GM21576 (cell line): ENCODE data around the gene TXNL4B.
"Not testable (repeated sequence)": the region's sequence is repeated elsewhere in the genome, so short reads cannot be mapped to it uniquely, and the experiment has no call there.

Source experiments
- ATAC-seq: cut with Tn5 transposase; IDR thresholded peaks from one replicate; pipeline ENCODE4 v1.9.1; 2021; ENCODE audit warnings: mild to moderate bottlenecking, moderate library complexity; ENCODE audit not compliant: unreplicated experiment

Gene TXNL4B

GRCh38 chr16:72076991-72077706 lies 16.3 kb downstream of the TXNL4B start:
- not testable (repeated sequence) for ATAC-seq

DNA sequence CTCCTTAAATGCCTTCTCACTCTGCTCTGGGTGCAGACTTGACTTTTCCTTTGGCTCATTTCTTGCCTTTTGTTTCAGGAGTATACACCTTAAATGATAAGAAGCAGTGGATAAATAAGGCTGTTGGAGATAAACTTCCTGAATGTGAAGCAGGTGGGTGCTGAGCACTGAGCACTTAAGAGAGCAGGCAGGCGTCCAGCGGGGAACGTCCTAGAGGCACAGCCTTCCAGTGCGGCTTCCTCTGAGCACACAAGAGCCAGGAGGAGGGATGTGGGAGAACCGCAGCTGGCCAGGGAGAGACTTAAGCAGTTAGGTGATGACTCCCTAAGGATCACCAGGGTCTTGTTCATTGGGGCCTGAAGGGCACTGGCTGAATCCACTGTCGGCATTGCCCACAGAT lies 18.4 kb downstream of the TXNL4B start:
- ATAC-seq: not testable (repeated sequence)

- ATAC-seq: no peak
Observed at GRCh38 chr16:72073560-72074230, 19.7 kb downstream of the TXNL4B start.

DNA sequence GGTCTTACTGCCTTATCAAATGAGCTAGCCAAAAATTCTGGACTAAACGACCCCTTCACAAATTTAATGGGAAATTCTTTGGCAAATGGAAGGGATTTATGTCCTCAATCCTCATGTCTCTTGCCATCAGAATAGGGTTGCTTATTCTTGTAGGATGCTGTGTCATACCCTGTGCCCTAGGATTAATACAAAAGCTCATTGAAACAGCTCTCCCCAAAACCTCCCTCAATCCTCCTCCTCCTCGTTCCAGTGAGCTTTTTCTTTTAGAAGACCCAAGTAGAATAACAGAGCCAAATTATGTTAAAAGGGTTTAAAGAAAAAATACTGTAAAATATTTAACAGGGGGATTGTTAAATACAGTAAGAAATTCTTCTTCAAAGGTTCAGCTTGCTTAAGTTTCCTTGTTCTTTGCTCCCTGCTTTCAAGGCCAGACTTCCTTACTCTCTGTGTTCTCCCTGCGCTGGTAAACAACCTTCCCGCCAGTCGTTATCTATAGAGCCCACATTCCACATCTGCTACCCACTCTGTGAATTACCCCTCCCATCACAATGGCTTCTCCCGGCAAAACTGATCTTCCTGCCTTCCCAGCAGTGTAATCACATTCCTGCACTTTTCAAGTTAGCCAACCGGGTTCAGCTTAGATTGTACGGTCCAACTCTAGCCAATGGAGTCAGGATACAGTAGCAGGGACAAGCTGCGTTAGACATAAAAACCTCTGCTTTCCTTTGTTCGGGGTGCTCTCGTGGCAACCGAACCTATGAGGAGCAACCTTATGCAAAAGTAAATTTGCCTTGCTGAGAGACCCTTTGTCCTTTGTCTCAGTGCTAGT lies 20.7 kb downstream of the TXNL4B start:
- ATAC-seq: no peak

DNA sequence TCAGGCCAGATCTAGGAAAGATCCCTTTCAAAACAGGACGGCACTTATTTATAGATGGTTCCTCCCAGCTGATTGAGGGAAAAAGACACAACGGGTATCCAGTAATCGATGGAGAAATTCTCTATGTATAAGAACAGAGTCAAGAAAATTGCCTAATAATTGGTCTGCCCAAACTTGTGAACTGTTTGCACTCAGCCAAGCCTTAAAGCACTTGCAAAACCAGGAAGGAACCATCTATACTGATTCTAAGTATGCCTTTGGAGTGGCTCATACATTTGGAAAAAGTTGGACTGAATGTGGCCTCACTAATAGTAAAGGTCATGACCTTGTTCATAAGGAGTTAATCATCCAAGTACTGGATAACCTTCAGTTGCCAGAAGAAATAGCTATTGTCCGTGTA lies 24.5 kb downstream of the TXNL4B start:
- ATAC-seq: no peak

DNA sequence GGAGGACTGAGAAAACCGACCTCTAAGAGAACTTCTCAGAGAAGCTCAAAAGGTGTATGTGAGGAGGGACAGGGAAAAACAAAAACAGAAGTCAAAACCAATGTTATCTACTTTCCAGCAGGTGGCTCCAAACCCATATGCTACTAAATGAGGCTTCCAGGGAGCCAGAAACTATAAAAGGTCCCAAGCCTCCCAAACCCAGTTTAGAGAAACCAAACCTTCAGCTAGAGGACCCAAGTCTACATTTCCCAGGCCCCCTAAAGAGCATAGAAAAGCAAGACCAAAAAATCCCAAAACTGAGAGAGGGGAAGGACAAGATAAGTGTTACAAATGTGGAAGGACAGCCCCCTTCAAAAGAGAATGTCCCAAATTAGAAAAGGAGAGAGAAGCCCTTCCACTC lies 26.7 kb downstream of the TXNL4B start:
- ATAC-seq: no peak

DNA sequence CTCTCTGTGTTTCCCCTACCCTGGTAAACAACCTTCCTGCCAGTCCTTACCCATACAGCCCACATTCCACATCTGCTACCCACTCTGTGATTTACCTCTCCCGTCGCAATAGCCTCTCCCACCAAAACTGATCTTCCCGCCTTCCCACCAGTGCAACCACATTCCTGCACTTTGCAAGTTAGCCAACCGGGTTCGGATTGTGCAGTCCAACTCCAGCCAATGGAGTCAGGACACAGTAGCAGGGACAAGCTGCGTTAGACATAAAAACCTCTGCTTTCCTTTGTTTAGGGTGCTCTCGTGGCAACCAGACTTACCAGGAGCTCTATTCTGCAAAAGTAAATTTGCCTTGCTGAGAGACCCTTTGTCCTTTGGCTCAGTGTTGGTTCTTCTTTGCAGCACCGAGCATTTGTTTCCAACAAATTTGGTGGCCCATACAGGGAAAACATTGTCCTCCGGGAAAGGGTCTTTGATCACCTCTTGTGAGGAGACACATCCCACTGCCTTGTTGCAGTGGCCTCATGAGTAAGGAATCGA lies 29.0 kb downstream of the TXNL4B start:
- ATAC-seq: no peak

GRCh38 chr16:72061564-72061963 lies 31.9 kb downstream of the TXNL4B start:
- no peak for ATAC-seq

- ATAC-seq: no peak
Observed at GRCh38 chr16:72060405-72060804, 33.0 kb downstream of the TXNL4B start.

- ATAC-seq: not testable (repeated sequence)
Observed at GRCh38 chr16:72059060-72059459, 34.4 kb downstream of the TXNL4B start.

GRCh38 chr16:72057313-72057712 lies 36.1 kb downstream of the TXNL4B start:
- not testable (repeated sequence) for ATAC-seq

GRCh38 chr16:72055911-72056310 lies 37.5 kb downstream of the TXNL4B start:
- no peak for ATAC-seq

- ATAC-seq: not testable (repeated sequence)
Observed at GRCh38 chr16:72054254-72054847, 39.1 kb downstream of the TXNL4B start, which contains the start of gene HP. HP (plus strand) TSS chr16:72054505; CDS start chr16:72054653, 148 bp downstream.

- no peak for ATAC-seq
Observed at GRCh38 chr16:72051818-72052217, 41.6 kb downstream of the TXNL4B start.

- no peak for ATAC-seq
Observed at GRCh38 chr16:72050769-72051464, 42.5 kb downstream of the TXNL4B start.

- ATAC-seq: no peak
Observed at GRCh38 chr16:72049110-72049509, 44.3 kb downstream of the TXNL4B start.

GRCh38 chr16:72044825-72045359 lies 48.5 kb downstream of the TXNL4B start:
- ATAC-seq: no peak

DNA sequence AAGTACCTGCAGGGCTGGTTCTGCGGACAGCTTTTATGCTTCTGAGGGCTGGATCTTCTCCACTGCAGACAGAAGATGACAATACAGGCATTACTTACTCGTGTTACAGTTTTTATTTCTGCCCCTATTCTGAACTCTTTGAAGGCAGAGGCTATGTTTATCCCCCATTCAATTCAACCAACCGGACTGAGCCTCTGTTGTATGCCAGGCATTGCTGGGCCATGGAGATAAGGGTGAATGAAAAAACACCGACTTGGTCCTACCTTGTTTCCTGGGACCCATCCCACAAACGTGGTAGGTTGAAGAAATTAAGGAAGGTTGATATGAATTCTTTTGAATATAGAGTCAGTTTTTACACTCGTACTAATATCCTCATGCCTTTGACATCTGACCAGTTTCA lies 49.1 kb downstream of the TXNL4B start:
- no peak for ATAC-seq

DNA sequence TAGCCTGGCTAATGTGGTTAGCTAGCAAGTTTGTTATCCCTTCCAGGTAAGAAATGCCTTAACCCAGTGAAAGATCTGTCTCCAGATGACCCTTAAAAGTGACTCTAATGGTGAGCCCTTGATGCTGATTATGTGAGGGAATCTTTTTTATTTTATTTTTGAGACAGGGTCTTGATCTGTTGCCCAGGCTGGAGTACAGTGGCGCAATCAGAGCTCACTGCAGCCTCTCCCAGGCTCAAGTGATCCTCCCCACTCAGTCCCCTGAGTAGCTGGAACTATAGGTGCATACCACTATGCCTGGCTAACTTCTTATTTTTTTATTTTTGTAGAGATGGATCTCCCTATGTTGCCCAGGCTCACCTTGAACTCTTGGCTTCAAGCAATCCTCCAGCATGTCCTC lies 49.9 kb downstream of the TXNL4B start:
- ATAC-seq: no peak

GRCh38 chr16:72043058-72043457 lies 50.4 kb downstream of the TXNL4B start:
- no peak for ATAC-seq
